Transverse colon (tissue), 4 donors: ENCODE measurements around the gene APOL5. TPM values are rescaled to one million over a fixed set of nuclear protein-coding genes. Genes with fewer than 3 reads are reported as not detected.
"Not testable (repeated sequence)": the region's sequence is repeated elsewhere in the genome, so short reads cannot be mapped to it uniquely, and the experiment has no call there.

Experiments used
- DNase-seq: peaks from one replicate; pipeline ENCODE4 v3.0.0-alpha.2; 2019
- H3K27ac ChIP-seq, 4 donors: fragments of 200-600 bp; sonication (generic); 2 replicates each; pipeline ENCODE4 v1.5.1; 2016 to 2018; ENCODE audit warnings: inconsistent platforms in 4 of 4
- H3K27me3 ChIP-seq: fragments of 200-600 bp; sonication (generic); 2 replicates; pipeline ENCODE4 v1.5.1; 2017; ENCODE audit warnings: inconsistent platforms
- H3K36me3 ChIP-seq, 4 donors: fragments of 200-600 bp; sonication (generic); 2 replicates each; pipeline ENCODE4 v1.5.1; 2017 to 2019; ENCODE audit warnings: inconsistent platforms in 4 of 4
- H3K4me1 ChIP-seq, 4 donors: fragments of 200-600 bp; sonication (generic); 2 replicates each; pipeline ENCODE4 v1.5.1; 2017 to 2020; ENCODE audit warnings: inconsistent platforms in 4 of 4
- H3K4me3 ChIP-seq, 4 donors: fragments of 200-600 bp; sonication (generic); 1 replicate in 1 of 4; 2 replicates in 3 of 4; pipeline versions ENCODE4 v1.5.1 to v1.6.1; 2017 to 2019; ENCODE audit warnings: inconsistent platforms in 4 of 4
- H3K9me3 ChIP-seq, 2 donors: fragments of 200-600 bp; sonication (generic); 2 replicates each; pipeline ENCODE4 v1.5.1; 2017 to 2019; ENCODE audit warnings: inconsistent platforms in 2 of 2
- CTCF ChIP-seq, 5 experiments: fragments of 200-600 bp in 3 of 5; fragments of 450-650 bp in 2 of 5; sonication (generic) in 3 of 5; IDR thresholded peaks; 1 replicate in 2 of 5; 2 replicates in 3 of 5; pipeline ENCODE4 v1.5.1; 2016 to 2017; ENCODE audit warnings: antibody characterized with exemption in 5 of 5, inconsistent platforms in 3 of 5, mild to moderate bottlenecking in 2 of 5, moderate library complexity in 1 of 5
- EP300 ChIP-seq: sonication (generic); formaldehyde crosslinking; IDR thresholded peaks from one replicate; pipeline ENCODE4 v1.6.1; 2017; ENCODE audit warnings: antibody characterized with exemption, low read depth
- POLR2A ChIP-seq: fragments of 450-650 bp; IDR thresholded peaks from one replicate; pipeline ENCODE4 v1.6.1; 2016; ENCODE audit warnings: antibody characterized with exemption, mild to moderate bottlenecking, moderate library complexity
- POLR2AphosphoS5 ChIP-seq, 3 donors: sonication (generic); formaldehyde crosslinking; IDR thresholded peaks; one replicate each; pipeline ENCODE4 v1.6.1; 2016; ENCODE audit warnings: antibody characterized with exemption in 3 of 3
- WGBS, 2 donors: methylation state at CpG; one replicate each; pipeline ENCODE4 v1.1.5; 2018; ENCODE audit warnings: low coverage in 1 of 2; 5-methylcytosine and 5-hydroxymethylcytosine counted together
- in situ Hi-C, 4 donors: fragments of 200-750 bp; cut with MboI; loops; one replicate each; pipeline versions ENCODE4 v1.15.0 to v1.15.1; 2017; ENCODE audit warnings: low sequenced_read_pairs in 3 of 4, low pct_ligation_motif_present in 1 of 4, low pct_unique_long_range_greater_than_20kb in 1 of 4
- intact Hi-C: fragments of 100-400 bp; cut with DNase I; formaldehyde crosslinking; loops from one replicate; pipeline ENCODE4 v1.15.1; 2023; ENCODE audit warnings: low total_unique reads
- total RNA-seq, 4 donors: library from RNA; depleted of rRNA; stranded (reverse); fragments of >200 nt; gene quantifications; one replicate each; pipeline ENCODE4 v1.1.0, GENCODE V29; 2016

APOL5 gene
- total RNA-seq, result not detected

DNA sequence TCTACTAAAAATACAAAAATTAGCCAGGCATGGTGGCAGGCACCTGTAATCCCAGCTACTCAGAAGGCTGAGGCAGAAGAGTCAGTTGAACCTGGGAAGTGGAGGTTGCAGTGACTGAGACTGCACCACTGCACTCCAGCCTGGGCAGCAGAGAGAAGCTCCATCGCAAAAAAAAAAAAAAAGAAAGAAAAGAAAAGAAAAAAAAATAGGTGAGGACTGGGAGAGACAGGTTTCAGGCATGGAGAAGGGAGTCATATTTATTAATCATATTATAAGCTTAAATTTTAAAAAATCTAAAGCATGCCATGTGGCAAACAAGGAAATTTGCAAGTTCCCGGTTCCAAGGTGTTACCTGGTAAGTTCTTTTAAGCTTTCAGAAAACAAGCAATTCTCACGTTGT lies at the start of gene APOL5:
Gene APOL5 (plus strand): TSS at position 301 of the 400 bp plus-strand sequence. CDS start 0 bp downstream, at position 301.
- WGBS, 2 donors, result 68 to 76% methylated on average over 3 of the region's 3 CpGs
- Histone ChIP-seq H3K27me3 (no peaks in the 10 kb centered on the region), H3K27ac (no peak within 1 kb of the TSS), H3K9me3 (peaks cover 0 to 5% of the 10 kb centered on the region in 2 donors), H3K4me3 (no peak within 1 kb of the TSS), H3K4me1 (no peaks in the 10 kb centered on the region), H3K36me3 (no peaks in the 10 kb centered on the region)
- in situ Hi-C loops, result no loop called here
- TF ChIP-seq EP300, result no peak
- no peak for TF ChIP-seq POLR2A
- no peak for TF ChIP-seq POLR2AphosphoS5 (IDR thresholded peaks at IDR 0.05)
- TF ChIP-seq CTCF (IDR thresholded peaks at IDR 0.05), result no peak
- intact Hi-C loops, result no loop called here
- no peak for DNase-seq

DNA sequence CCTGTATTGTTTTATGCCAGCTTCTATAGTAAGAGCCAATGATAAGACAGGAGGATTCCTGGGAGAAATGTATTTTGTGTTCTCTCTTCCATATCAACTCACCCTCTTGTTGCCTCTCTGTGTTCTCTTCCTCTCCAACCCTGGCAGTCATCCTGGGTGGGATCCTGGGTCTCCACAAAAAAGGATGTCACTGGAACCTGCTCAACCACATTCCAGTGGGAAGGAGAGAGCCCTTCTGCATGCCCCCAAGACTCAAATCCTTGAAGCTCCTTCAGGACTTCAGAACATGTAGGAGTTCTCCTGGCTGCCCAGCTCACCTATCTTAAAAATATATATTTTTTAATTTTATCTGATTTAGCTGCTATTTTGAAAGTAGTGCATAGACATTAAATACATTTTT lies 43.3 kb upstream of the APOL5 start:
- no peak for DNase-seq
- intact Hi-C loops (no loop called here), in situ Hi-C loops (no loop called here)
- H3K36me3 ChIP-seq, result no peaks in the 10 kb centered on the region
- peaks cover 0 to 5% of the 10 kb centered on the region in 2 donors for H3K9me3 ChIP-seq
- H3K4me3 ChIP-seq, result no peak overlapping the region
- H3K27ac ChIP-seq, result no peak overlapping the region
- no peaks in the 10 kb centered on the region for H3K27me3 ChIP-seq
- no peaks in the 10 kb centered on the region for H3K4me1 ChIP-seq
- TF ChIP-seq CTCF (IDR thresholded peaks at IDR 0.05), result no peak
- TF ChIP-seq EP300, result no peak
- TF ChIP-seq POLR2A, result no peak
- TF ChIP-seq POLR2AphosphoS5 (IDR thresholded peaks at IDR 0.05), result no peak

DNA sequence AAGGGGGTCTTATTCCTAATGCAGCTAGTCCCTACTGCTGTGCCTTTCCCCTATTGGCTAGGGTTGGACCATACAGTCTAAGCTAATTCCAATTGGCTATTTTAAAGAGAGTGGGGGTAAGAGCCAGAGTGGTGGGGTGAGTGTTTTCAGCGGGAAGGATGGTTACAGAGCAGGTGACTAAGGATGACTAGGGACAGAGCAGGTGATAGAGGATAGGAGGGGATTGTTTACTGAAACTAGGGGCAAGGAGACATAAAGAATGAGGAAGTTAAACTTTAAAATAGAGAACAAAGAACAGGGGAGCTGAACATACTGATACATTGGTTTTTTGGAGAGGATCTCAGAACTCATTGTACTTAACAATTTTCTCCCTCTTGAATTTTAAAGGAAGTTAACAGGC lies 41.6 kb upstream of the APOL5 start:
- H3K9me3 ChIP-seq, DNase-seq, intact Hi-C loops, H3K4me1 ChIP-seq, H3K36me3 ChIP-seq, H3K27me3 ChIP-seq, in situ Hi-C loops, H3K4me3 ChIP-seq, H3K27ac ChIP-seq: not testable (repeated sequence)
- WGBS, 2 donors, result 83% methylated on average over 1 of the region's 1 CpG; no CpG with 5 or more reads in 1 of the 2 donors

DNA sequence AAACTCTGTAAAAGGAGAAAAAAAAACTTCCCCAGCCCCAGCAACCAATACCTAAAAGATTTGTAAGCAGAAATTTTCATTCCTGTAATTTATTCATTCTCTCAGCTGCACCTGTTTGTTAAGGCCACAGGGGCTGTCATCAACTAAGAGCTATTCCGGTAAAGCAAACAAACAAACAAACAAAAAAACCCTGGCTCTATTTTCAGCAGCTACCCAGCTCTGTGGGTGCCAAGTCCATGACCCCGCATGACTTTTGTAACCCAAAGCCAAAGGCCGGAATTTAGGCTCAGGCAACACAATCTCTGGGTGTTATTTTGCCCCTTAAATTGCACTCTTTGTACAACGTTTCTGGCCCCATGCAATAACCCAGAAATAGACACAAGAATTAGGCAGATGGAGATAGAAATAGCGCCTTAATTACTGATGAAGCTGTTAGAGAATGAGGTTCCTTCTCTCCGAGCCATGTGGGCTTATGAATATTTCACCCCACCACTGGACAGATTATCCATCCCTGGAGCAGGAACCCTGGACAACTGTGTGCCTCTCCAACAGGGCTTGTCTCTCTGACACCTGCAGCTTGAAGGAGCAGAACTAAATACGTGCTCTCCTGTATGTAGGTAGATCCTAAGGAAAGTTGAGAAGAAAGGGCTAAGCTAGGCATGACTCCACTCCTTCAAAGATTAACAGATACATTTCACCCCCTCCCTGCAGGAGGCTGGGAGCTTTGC lies 40.0 kb upstream of the APOL5 start:
- Histone ChIP-seq H3K27me3 (no peaks in the 10 kb centered on the region), H3K4me3 (no peak overlapping the region), H3K36me3 (no peaks in the 10 kb centered on the region), H3K4me1 (no peaks in the 10 kb centered on the region), H3K9me3 (no peaks in the 10 kb centered on the region), H3K27ac (no peak overlapping the region)
- WGBS, 2 donors, result 82 to 92% methylated on average over 2 to 7 of the region's 7 CpGs
- TF ChIP-seq CTCF (IDR thresholded peaks at IDR 0.05), result no peak
- TF ChIP-seq POLR2AphosphoS5 (IDR thresholded peaks at IDR 0.05), result no peak
- no peak for TF ChIP-seq EP300
- no peak for TF ChIP-seq POLR2A
- intact Hi-C loops, result no loop called here
- in situ Hi-C loops, result no loop called here
- DNase-seq, result no peak

DNA sequence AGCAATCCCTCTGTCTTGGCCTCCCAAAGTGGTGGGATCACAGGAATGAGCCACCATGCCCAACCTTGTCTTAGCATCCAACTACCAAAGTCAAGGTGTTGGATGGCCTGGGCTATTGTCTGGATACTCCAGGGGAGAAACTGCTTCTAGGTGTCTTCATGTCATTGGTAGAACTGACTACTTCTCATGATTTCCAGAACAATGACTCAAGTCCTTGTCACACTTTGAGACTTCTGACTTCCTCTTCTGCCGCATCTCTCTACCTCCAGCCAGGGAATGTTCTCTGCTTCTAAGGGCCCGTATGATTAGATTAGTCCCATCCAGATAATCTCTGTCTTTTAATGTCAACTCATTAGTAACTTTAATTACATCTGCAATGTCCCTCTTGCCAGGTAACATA lies 38.8 kb upstream of the APOL5 start:
- no peaks in the 10 kb centered on the region for H3K9me3 ChIP-seq
- intact Hi-C loops, result no loop called here
- no peak for DNase-seq
- 76% methylated on average over 2 of the region's 2 CpGs; no CpG with 5 or more reads in 1 of the 2 donors for WGBS, 2 donors
- no peak overlapping the region for H3K27ac ChIP-seq
- in situ Hi-C loops, result no loop called here
- no peak overlapping the region for H3K4me3 ChIP-seq
- H3K27me3 ChIP-seq, result no peaks in the 10 kb centered on the region
- TF ChIP-seq POLR2AphosphoS5 (IDR thresholded peaks at IDR 0.05), result no peak
- TF ChIP-seq CTCF (IDR thresholded peaks at IDR 0.05), result no peak
- no peak for TF ChIP-seq POLR2A
- no peak for TF ChIP-seq EP300
- H3K36me3 ChIP-seq, result no peaks in the 10 kb centered on the region
- H3K4me1 ChIP-seq, result no peaks in the 10 kb centered on the region

- in situ Hi-C loops, DNase-seq, H3K36me3 ChIP-seq, H3K9me3 ChIP-seq, H3K4me1 ChIP-seq, intact Hi-C loops, H3K27me3 ChIP-seq, H3K4me3 ChIP-seq, H3K27ac ChIP-seq: not testable (repeated sequence)
- 51 to 58% methylated on average over 3 to 4 of the region's 4 CpGs for WGBS, 2 donors
Observed at GRCh38 chr22:35679492-35679891, 38.2 kb upstream of the APOL5 start.
